Liver (tissue), 9 donors: ENCODE results near the gene CDH13. TPM values are rescaled to one million over a fixed set of nuclear protein-coding genes. Genes with fewer than 3 reads are reported as not detected.

Experiments
- DNase-seq: peaks from one replicate; pipeline ENCODE4 v3.0.0-alpha.2; 2017; ENCODE audit warnings: low spot score
- H3K27ac ChIP-seq, 2 donors: one replicate each; pipeline ENCODE4 v1.7.0; 2013; ENCODE audit warnings: inconsistent platforms in 2 of 2, low read length in 2 of 2, control low read depth in 1 of 2, low read depth in 1 of 2, mild to moderate bottlenecking in 1 of 2
- H3K27me3 ChIP-seq, 4 donors: one replicate each; pipeline versions ENCODE4 v1.6.1 to v1.7.0; 2013; ENCODE audit warnings: low read length in 3 of 4, inconsistent platforms in 1 of 4, mild to moderate bottlenecking in 1 of 4, moderate library complexity in 1 of 4; ENCODE audit not compliant: control insufficient read depth in 4 of 4, insufficient read depth in 4 of 4
- H3K36me3 ChIP-seq, 4 donors: one replicate each; pipeline versions ENCODE4 v1.6.1 to v1.7.0; 2013; ENCODE audit warnings: low read length in 3 of 4, mild to moderate bottlenecking in 3 of 4, low read depth in 1 of 4, moderate library complexity in 1 of 4; ENCODE audit not compliant: control insufficient read depth in 4 of 4, insufficient read depth in 3 of 4
- H3K4me1 ChIP-seq, 4 donors: one replicate each; pipeline versions ENCODE4 v1.6.1 to v1.7.0; 2013; ENCODE audit warnings: low read length in 3 of 4, mild to moderate bottlenecking in 3 of 4, moderate library complexity in 1 of 4; ENCODE audit not compliant: control insufficient read depth in 4 of 4, insufficient read depth in 4 of 4
- H3K4me3 ChIP-seq, 3 donors: one replicate each; pipeline versions ENCODE4 v1.6.1 to v1.7.0; 2013; ENCODE audit warnings: low read length in 3 of 3, control low read depth in 1 of 3, low read depth in 1 of 3, mild to moderate bottlenecking in 1 of 3
- H3K9ac ChIP-seq, 2 donors: one replicate each; pipeline ENCODE4 v1.7.0; 2013; ENCODE audit warnings: low read length in 2 of 2, mild to moderate bottlenecking in 2 of 2, moderate library complexity in 2 of 2, control low read depth in 1 of 2, low read depth in 1 of 2
- H3K9me3 ChIP-seq, 4 donors: one replicate each; pipeline versions ENCODE4 v1.6.1 to v1.7.0; 2013; ENCODE audit warnings: low read length in 3 of 4; ENCODE audit not compliant: control insufficient read depth in 4 of 4
- EGR1 ChIP-seq, 2 donors: IDR thresholded peaks; 2 replicates each; pipeline ENCODE4 v1.6.1; 2016 to 2018; ENCODE audit warnings: antibody characterized with exemption in 2 of 2, low read depth in 2 of 2
- FOXA1 ChIP-seq: IDR thresholded peaks from 2 replicates; pipeline ENCODE4 v1.6.1; 2016; ENCODE audit warnings: antibody characterized with exemption
- FOXA2 ChIP-seq: IDR thresholded peaks from 2 replicates; pipeline ENCODE4 v1.6.1; 2016; ENCODE audit warnings: antibody characterized with exemption
- GABPA ChIP-seq, 2 donors: IDR thresholded peaks in 1 of 2; conservative IDR thresholded peaks in 1 of 2; 2 replicates each; pipeline ENCODE4 v1.6.1; 2016; ENCODE audit warnings: antibody characterized with exemption in 2 of 2, mild to moderate bottlenecking in 1 of 2, moderate library complexity in 1 of 2
- HNF4A ChIP-seq, 2 donors: conservative IDR thresholded peaks; 2 replicates each; pipeline ENCODE4 v1.6.1; 2016; ENCODE audit warnings: antibody characterized with exemption in 2 of 2, mild to moderate bottlenecking in 2 of 2
- HNF4G ChIP-seq: IDR thresholded peaks from 2 replicates; pipeline ENCODE4 v1.6.1; 2016; ENCODE audit warnings: antibody characterized with exemption
- JUND ChIP-seq, 2 donors: IDR thresholded peaks; 2 replicates each; pipeline ENCODE4 v1.6.1; 2016; ENCODE audit warnings: antibody characterized with exemption in 2 of 2
- NR2F2 ChIP-seq: IDR thresholded peaks from 2 replicates; pipeline ENCODE4 v1.6.1; 2016; ENCODE audit warnings: antibody characterized with exemption
- RAD21 ChIP-seq, 2 donors: IDR thresholded peaks; 2 replicates each; pipeline ENCODE4 v1.6.1; 2016; ENCODE audit warnings: antibody characterized with exemption in 2 of 2, mild to moderate bottlenecking in 2 of 2
- RXRA ChIP-seq, 2 donors: IDR thresholded peaks; 2 replicates each; pipeline ENCODE4 v1.6.1; 2017 to 2018; ENCODE audit warnings: antibody characterized with exemption in 2 of 2, mild to moderate bottlenecking in 1 of 2
- SP1 ChIP-seq: IDR thresholded peaks from 2 replicates; pipeline ENCODE4 v1.6.1; 2018; ENCODE audit warnings: antibody characterized with exemption, mild to moderate bottlenecking
- TAF1 ChIP-seq: conservative IDR thresholded peaks from 2 replicates; pipeline ENCODE4 v1.6.1; 2016; ENCODE audit warnings: antibody characterized with exemption, mild to moderate bottlenecking
- YY1 ChIP-seq: IDR thresholded peaks from 2 replicates; pipeline ENCODE4 v1.6.1; 2016; ENCODE audit warnings: antibody characterized with exemption, mild to moderate bottlenecking
- WGBS: extraction: QIAGEN DNeasy Blood & Tissue Kit; methylation state at CpG from one replicate; pipeline ENCODE4 v1.1.7; 2013; 5-methylcytosine and 5-hydroxymethylcytosine counted together
- polyA plus RNA-seq, 2 donors: library from polyadenylated mRNA; stranded (reverse) in 1 of 2; unstranded in 1 of 2; fragments of 200-250 nt in 1 of 2; fragments of >200 nt in 1 of 2; fragmentation: Nextera tagmentation in 1 of 2; extraction: Ambion mirVana in 1 of 2; gene quantifications; one replicate each; pipeline versions ENCODE4 v1.2.1 to v1.2.3, GENCODE V29; 2013 to 2015
- total RNA-seq, 2 donors: library from RNA; depleted of rRNA; stranded (reverse); fragments of >200 nt; gene quantifications; one replicate each; pipeline ENCODE4 v1.2.3, GENCODE V29; 2014
- TF ChIP-seq, protein P1 (sequence below): fragments of 150-350 bp; IDR thresholded peaks from 2 replicates; pipeline ENCODE4 v1.5.1; 2017; ENCODE audit warnings: improper control_type of control experiment, low read depth, low read length; ENCODE audit not compliant: missing input control
- TF ChIP-seq, protein P2 (sequence below): IDR thresholded peaks from 2 replicates; pipeline ENCODE4 v1.6.1; 2016; ENCODE audit warnings: antibody characterized with exemption, mild to moderate bottlenecking
- TF ChIP-seq, protein P3 (sequence below): IDR thresholded peaks from 2 replicates; pipeline ENCODE4 v1.6.1; 2016; ENCODE audit warnings: antibody characterized with exemption
- TF ChIP-seq, protein P4 (sequence below): IDR thresholded peaks from 2 replicates; pipeline ENCODE4 v1.6.1; 2016; ENCODE audit warnings: antibody characterized with exemption
- TF ChIP-seq, protein P5 (sequence below): IDR thresholded peaks from 2 replicates; pipeline ENCODE4 v1.6.1; 2016; ENCODE audit warnings: antibody characterized with exemption
- donor health status: healthy.
- donor health status: healthy.
- donor health status: healthy.
- donor health status: healthy.
- donor health status: healthy.

Gene CDH13
- total and polyA plus RNA-seq, 4 donors = 0.21 to 1.5 (median 0.58) TPM

DNA sequence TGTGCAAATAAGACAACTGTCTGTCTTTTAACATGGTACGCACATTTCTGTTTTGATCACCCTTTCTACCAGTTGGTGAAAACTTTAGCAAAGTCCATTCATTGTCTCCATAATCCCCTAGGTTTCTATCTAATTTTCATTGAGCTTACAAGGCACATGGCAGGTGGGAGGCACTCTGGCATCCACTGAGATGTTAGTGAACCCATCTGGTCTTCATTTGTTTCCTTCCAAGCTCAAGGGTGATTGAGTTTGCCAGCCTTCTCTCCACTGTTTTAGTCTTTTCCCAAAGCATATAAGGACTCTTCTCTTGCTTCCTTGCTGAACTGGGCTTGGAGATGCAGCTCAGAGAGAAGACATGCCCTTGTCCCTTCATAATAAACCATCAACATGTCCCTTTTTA lies 179.1 kb downstream of the CDH13 start:
- H3K27me3 ChIP-seq = peaks cover 0 to 2% (median 0%) of the 10 kb centered on the region in 4 donors
- H3K9ac ChIP-seq = no peak overlapping the region
- DNase-seq = no peak
- H3K4me1 ChIP-seq = no peaks in the 10 kb centered on the region
- no peaks in the 10 kb centered on the region for H3K36me3 ChIP-seq
- TF ChIP-seq SP1 (no peak), FOXA1 (no peak), JUND (IDR thresholded peaks at IDR 0.05) (no peak), NR2F2 (no peak), GABPA (IDR thresholded peaks at IDR 0.05 in 1 of 2, conservative IDR thresholded peaks at IDR 0.05 in 1 of 2) (no peak), HNF4G (no peak), HNF4A (conservative IDR thresholded peaks at IDR 0.05) (no peak), EGR1 (IDR thresholded peaks at IDR 0.05; ENCODE audit: low read depth in 2 of 2) (no peak), YY1 (no peak), TAF1 (no peak), RXRA (IDR thresholded peaks at IDR 0.05) (no peak), FOXA2 (no peak), RAD21 (IDR thresholded peaks at IDR 0.05) (no peak)
- TF ChIP-seq, protein P1, sequence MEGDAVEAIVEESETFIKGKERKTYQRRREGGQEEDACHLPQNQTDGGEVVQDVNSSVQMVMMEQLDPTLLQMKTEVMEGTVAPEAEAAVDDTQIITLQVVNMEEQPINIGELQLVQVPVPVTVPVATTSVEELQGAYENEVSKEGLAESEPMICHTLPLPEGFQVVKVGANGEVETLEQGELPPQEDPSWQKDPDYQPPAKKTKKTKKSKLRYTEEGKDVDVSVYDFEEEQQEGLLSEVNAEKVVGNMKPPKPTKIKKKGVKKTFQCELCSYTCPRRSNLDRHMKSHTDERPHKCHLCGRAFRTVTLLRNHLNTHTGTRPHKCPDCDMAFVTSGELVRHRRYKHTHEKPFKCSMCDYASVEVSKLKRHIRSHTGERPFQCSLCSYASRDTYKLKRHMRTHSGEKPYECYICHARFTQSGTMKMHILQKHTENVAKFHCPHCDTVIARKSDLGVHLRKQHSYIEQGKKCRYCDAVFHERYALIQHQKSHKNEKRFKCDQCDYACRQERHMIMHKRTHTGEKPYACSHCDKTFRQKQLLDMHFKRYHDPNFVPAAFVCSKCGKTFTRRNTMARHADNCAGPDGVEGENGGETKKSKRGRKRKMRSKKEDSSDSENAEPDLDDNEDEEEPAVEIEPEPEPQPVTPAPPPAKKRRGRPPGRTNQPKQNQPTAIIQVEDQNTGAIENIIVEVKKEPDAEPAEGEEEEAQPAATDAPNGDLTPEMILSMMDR = no peak
- TF ChIP-seq, protein P2, sequence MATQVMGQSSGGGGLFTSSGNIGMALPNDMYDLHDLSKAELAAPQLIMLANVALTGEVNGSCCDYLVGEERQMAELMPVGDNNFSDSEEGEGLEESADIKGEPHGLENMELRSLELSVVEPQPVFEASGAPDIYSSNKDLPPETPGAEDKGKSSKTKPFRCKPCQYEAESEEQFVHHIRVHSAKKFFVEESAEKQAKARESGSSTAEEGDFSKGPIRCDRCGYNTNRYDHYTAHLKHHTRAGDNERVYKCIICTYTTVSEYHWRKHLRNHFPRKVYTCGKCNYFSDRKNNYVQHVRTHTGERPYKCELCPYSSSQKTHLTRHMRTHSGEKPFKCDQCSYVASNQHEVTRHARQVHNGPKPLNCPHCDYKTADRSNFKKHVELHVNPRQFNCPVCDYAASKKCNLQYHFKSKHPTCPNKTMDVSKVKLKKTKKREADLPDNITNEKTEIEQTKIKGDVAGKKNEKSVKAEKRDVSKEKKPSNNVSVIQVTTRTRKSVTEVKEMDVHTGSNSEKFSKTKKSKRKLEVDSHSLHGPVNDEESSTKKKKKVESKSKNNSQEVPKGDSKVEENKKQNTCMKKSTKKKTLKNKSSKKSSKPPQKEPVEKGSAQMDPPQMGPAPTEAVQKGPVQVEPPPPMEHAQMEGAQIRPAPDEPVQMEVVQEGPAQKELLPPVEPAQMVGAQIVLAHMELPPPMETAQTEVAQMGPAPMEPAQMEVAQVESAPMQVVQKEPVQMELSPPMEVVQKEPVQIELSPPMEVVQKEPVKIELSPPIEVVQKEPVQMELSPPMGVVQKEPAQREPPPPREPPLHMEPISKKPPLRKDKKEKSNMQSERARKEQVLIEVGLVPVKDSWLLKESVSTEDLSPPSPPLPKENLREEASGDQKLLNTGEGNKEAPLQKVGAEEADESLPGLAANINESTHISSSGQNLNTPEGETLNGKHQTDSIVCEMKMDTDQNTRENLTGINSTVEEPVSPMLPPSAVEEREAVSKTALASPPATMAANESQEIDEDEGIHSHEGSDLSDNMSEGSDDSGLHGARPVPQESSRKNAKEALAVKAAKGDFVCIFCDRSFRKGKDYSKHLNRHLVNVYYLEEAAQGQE = no peak
- TF ChIP-seq, protein P3, sequence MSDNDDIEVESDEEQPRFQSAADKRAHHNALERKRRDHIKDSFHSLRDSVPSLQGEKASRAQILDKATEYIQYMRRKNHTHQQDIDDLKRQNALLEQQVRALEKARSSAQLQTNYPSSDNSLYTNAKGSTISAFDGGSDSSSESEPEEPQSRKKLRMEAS = no peak
- TF ChIP-seq, protein P4, sequence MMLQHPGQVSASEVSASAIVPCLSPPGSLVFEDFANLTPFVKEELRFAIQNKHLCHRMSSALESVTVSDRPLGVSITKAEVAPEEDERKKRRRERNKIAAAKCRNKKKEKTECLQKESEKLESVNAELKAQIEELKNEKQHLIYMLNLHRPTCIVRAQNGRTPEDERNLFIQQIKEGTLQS = no peak
- TF ChIP-seq, protein P5, sequence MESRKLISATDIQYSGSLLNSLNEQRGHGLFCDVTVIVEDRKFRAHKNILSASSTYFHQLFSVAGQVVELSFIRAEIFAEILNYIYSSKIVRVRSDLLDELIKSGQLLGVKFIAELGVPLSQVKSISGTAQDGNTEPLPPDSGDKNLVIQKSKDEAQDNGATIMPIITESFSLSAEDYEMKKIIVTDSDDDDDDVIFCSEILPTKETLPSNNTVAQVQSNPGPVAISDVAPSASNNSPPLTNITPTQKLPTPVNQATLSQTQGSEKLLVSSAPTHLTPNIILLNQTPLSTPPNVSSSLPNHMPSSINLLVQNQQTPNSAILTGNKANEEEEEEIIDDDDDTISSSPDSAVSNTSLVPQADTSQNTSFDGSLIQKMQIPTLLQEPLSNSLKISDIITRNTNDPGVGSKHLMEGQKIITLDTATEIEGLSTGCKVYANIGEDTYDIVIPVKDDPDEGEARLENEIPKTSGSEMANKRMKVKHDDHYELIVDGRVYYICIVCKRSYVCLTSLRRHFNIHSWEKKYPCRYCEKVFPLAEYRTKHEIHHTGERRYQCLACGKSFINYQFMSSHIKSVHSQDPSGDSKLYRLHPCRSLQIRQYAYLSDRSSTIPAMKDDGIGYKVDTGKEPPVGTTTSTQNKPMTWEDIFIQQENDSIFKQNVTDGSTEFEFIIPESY = no peak
- no peaks in the 10 kb centered on the region for H3K9me3 ChIP-seq
- no peak overlapping the region for H3K4me3 ChIP-seq
- 99% methylated on average over 1 of the region's 1 CpG for WGBS
- no peak overlapping the region for H3K27ac ChIP-seq
